Right lobe of liver (tissue), 6 donors: ENCODE measurements around the gene RAPGEF2. TPM values are rescaled to one million over a fixed set of nuclear protein-coding genes. Genes with fewer than 3 reads are reported as not detected.
"Not testable (repeated sequence)": the region's sequence is repeated elsewhere in the genome, so short reads cannot be mapped to it uniquely, and the experiment has no call there.

Experiments
- ATAC-seq, 4 donors: fragments of 200-7000 bp; cut with Tn5 transposase; one replicate each; pipeline ENCODE4 v1.9.1; 2020; ENCODE audit warnings: mild to moderate bottlenecking in 4 of 4, moderate library complexity in 4 of 4
- DNase-seq, 3 donors: peaks; one replicate each; pipeline ENCODE4 v3.0.0-alpha.2; 2020
- H3K27ac ChIP-seq, 3 donors: fragments of 200-600 bp; one replicate each; pipeline ENCODE4 v1.8.0; 2022
- H3K27me3 ChIP-seq, 2 donors: fragments of 200-600 bp; one replicate each; pipeline ENCODE4 v1.8.0; 2022
- H3K36me3 ChIP-seq, 4 donors: fragments of 200-600 bp; sonication (generic) in 1 of 4; one replicate each; pipeline versions ENCODE4 v1.5.1 to v1.8.0; 2017 to 2022; ENCODE audit warnings: control low read depth in 1 of 4
- H3K4me1 ChIP-seq, 4 donors: fragments of 200-600 bp; sonication (generic) in 1 of 4; one replicate each; pipeline versions ENCODE4 v1.5.1 to v1.8.0; 2017 to 2022; ENCODE audit warnings: control low read depth in 1 of 4
- H3K4me3 ChIP-seq, 3 donors: fragments of 200-600 bp; one replicate each; pipeline ENCODE4 v1.8.0; 2022
- H3K9me3 ChIP-seq, 4 donors: fragments of 200-600 bp; sonication (generic) in 1 of 4; one replicate each; pipeline versions ENCODE4 v1.5.1 to v1.8.0; 2017 to 2022; ENCODE audit warnings: control low read depth in 1 of 4
- CTCF ChIP-seq, 4 donors: fragments of 200-600 bp in 3 of 4; fragments of 450-650 bp in 1 of 4; IDR thresholded peaks; one replicate each; pipeline versions ENCODE4 v1.5.1 to v1.8.0; 2016 to 2022; ENCODE audit warnings: antibody characterized with exemption in 4 of 4, mild to moderate bottlenecking in 2 of 4
- POLR2A ChIP-seq: fragments of 450-650 bp; IDR thresholded peaks from one replicate; pipeline ENCODE4 v1.6.1; 2017; ENCODE audit warnings: antibody characterized with exemption, mild to moderate bottlenecking
- WGBS: methylation state at CpG from one replicate; pipeline ENCODE4 v1.1.6; 2018; ENCODE audit warnings: low coverage, low lambda C conversion rate; ENCODE audit not compliant: insufficient coverage; ENCODE audit errors: missing lambda C conversion rate; 5-methylcytosine and 5-hydroxymethylcytosine counted together
- intact Hi-C, 2 donors: fragments of 100-400 bp; cut with DNase I; formaldehyde crosslinking; loops; one replicate each; pipeline versions ENCODE4 v1.11.2 to v1.14.1; 2022
- total RNA-seq, 6 experiments: library from RNA; depleted of rRNA in 2 of 6; stranded (reverse); fragments of >200 nt in 2 of 6; fragmentation: NEBNext Ultra II Directional in 3 of 6; extraction: Animal tissue kit (Norgen Biotek cat#: 25700) in 3 of 6; gene quantifications; one replicate each; pipeline versions ENCODE4 v1.1.0 to v1.2.4, GENCODE V29; 2016 to 2023
- donor health status: DM: no; HTN: yes; CAD: no.
- donor health status: DM: no; HTN: no; CAD: no.
- donor health status: DM: no; HTN: no; CAD: no.
- donor health status: DM: no; HTN: yes; CAD: no.
- donor health status: DM: no; HTN: yes; CAD: no.

RAPGEF2 gene
- total RNA-seq, 6 experiments from 2014 or later: 22.1 to 32.1 (median 27.2) TPM

GRCh38 chr4:159315879-159316278, 213.0 kb downstream of the RAPGEF2 start:
- TF ChIP-seq CTCF (IDR thresholded peaks at IDR 0.05): peak in 2 of 4 donors; percentile 22 to 28
- intact Hi-C loops, H3K4me3 ChIP-seq, H3K9me3 ChIP-seq, H3K27me3 ChIP-seq, ATAC-seq, H3K36me3 ChIP-seq, H3K27ac ChIP-seq: not testable (repeated sequence)
- peaks cover 0 to 15% (median 2%) of the 10 kb centered on the region in 4 donors for H3K4me1 ChIP-seq
- peak in 1 of 3 donors; percentile 46 for DNase-seq
- 97% methylated on average over 7 of the region's 12 CpGs for WGBS

- DNase-seq (peak in 2 of 3 donors; percentile 58 to 82), ATAC-seq (peak; percentile 97 to 100 (median 98))
- H3K36me3 ChIP-seq: no peaks in the 10 kb centered on the region
- peak overlapping the region in 2 of 3 donors; percentile 58 to 75 for H3K27ac ChIP-seq
- H3K9me3 ChIP-seq: no peaks in the 10 kb centered on the region
- intact Hi-C loops: no loop called here
- TF ChIP-seq CTCF (IDR thresholded peaks at IDR 0.05) (no peak), POLR2A (peak; percentile 29)
- no peaks in the 10 kb centered on the region for H3K27me3 ChIP-seq
- 38% methylated on average over 5 of the region's 5 CpGs for WGBS
- H3K4me1 ChIP-seq: peaks cover 0 to 10% (median 2%) of the 10 kb centered on the region in 4 donors
- peak overlapping the region in 1 of 3 donors; percentile 26 for H3K4me3 ChIP-seq
Observed at GRCh38 chr4:159317203-159317602, 214.3 kb downstream of the RAPGEF2 start.

GRCh38 chr4:159319027-159319426, 216.1 kb downstream of the RAPGEF2 start:
- H3K27ac ChIP-seq: no peak overlapping the region
- TF ChIP-seq CTCF (IDR thresholded peaks at IDR 0.05): no peak
- TF ChIP-seq POLR2A: no peak
- no peaks in the 10 kb centered on the region for H3K27me3 ChIP-seq
- 71% methylated on average over 4 of the region's 4 CpGs for WGBS
- peaks cover 0 to 12% (median 3%) of the 10 kb centered on the region in 4 donors for H3K36me3 ChIP-seq
- H3K4me3 ChIP-seq: no peak overlapping the region
- peaks cover 0 to 6% (median 2%) of the 10 kb centered on the region in 4 donors for H3K4me1 ChIP-seq
- DNase-seq: peak in 1 of 3 donors; percentile 47
- intact Hi-C loops: no loop called here
- ATAC-seq: peak in 2 of 4 donors; percentile 27 to 42
- no peaks in the 10 kb centered on the region for H3K9me3 ChIP-seq

GRCh38 chr4:159326480-159326879, 223.6 kb downstream of the RAPGEF2 start:
- H3K4me3 ChIP-seq: no peak overlapping the region
- intact Hi-C loops: no loop called here
- TF ChIP-seq POLR2A: no peak
- peak in 1 of 4 donors; percentile 30 for ATAC-seq
- no peaks in the 10 kb centered on the region for H3K9me3 ChIP-seq
- H3K36me3 ChIP-seq: peaks cover 0 to 29% (median 3%) of the 10 kb centered on the region in 4 donors
- peaks cover 0 to 2% (median 0%) of the 10 kb centered on the region in 4 donors for H3K4me1 ChIP-seq
- no peaks in the 10 kb centered on the region for H3K27me3 ChIP-seq
- H3K27ac ChIP-seq: no peak overlapping the region
- no peak for DNase-seq

GRCh38 chr4:159328766-159329165, 225.9 kb downstream of the RAPGEF2 start:
- no peaks in the 10 kb centered on the region for H3K27me3 ChIP-seq
- H3K27ac ChIP-seq: no peak overlapping the region
- peaks cover 0 to 2% (median 0%) of the 10 kb centered on the region in 4 donors for H3K4me1 ChIP-seq
- DNase-seq (no peak), ATAC-seq (no peak)
- H3K4me3 ChIP-seq: no peak overlapping the region
- intact Hi-C loops: no loop called here
- TF ChIP-seq CTCF (IDR thresholded peaks at IDR 0.05): no peak
- no peak for TF ChIP-seq POLR2A
- no peaks in the 10 kb centered on the region for H3K9me3 ChIP-seq
- peaks cover 0 to 27% (median 0%) of the 10 kb centered on the region in 4 donors for H3K36me3 ChIP-seq
- 94% methylated on average over 2 of the region's 2 CpGs for WGBS
